T-helper 1 cell (primary cell): ENCODE measurements around the gene SPOP.

Experiments
- DNase-seq, 5 donors: peaks; one replicate each; pipeline ENCODE4 v3.0.0-alpha.2; 2012 to 2020

The SPOP gene

GRCh38 chr17:49583226-49583625, 94.7 kb downstream of the SPOP start:
- no peak for DNase-seq

- DNase-seq: no peak
These were observed 95.1 kb downstream of the SPOP start for GRCh38 chr17:49582789-49583188.

GRCh38 chr17:49582055-49582722, 95.7 kb downstream of the SPOP start:
- no peak for DNase-seq

- no peak for DNase-seq
These were observed 96.3 kb downstream of the SPOP start for GRCh38 chr17:49581648-49581998.

- DNase-seq: no peak
These were observed 96.8 kb downstream of the SPOP start for GRCh38 chr17:49580981-49581647.

GRCh38 chr17:49580055-49580721, 97.7 kb downstream of the SPOP start:
- no peak for DNase-seq

- no peak for DNase-seq
These were observed 98.4 kb downstream of the SPOP start for GRCh38 chr17:49579522-49579921.

- no peak for DNase-seq
These were observed 98.9 kb downstream of the SPOP start for GRCh38 chr17:49578952-49579500.

- DNase-seq: no peak
These were observed 99.5 kb downstream of the SPOP start for GRCh38 chr17:49578414-49578813.

- no peak for DNase-seq
These were observed 99.9 kb downstream of the SPOP start for GRCh38 chr17:49577963-49578362.

GRCh38 chr17:49577650-49577934, 100.3 kb downstream of the SPOP start:
- no peak for DNase-seq

- no peak for DNase-seq
These were observed 100.8 kb downstream of the SPOP start for GRCh38 chr17:49576917-49577649.

- DNase-seq: no peak
These were observed 101.6 kb downstream of the SPOP start for GRCh38 chr17:49576088-49576916.

GRCh38 chr17:49575679-49576087, 102.2 kb downstream of the SPOP start, which contains the start of gene NXPH3:
Gene NXPH3, plus strand, starts transcription at chr17:49575871. Its CDS starts 349 bp downstream, at chr17:49576220.
- DNase-seq: peak; percentile 39 to 64 (median 48)

GRCh38 chr17:49574945-49575678, 102.8 kb downstream of the SPOP start:
- DNase-seq: no peak

GRCh38 chr17:49574323-49574781, 103.5 kb downstream of the SPOP start:
- no peak for DNase-seq

- no peak for DNase-seq
These were observed 104.2 kb downstream of the SPOP start for GRCh38 chr17:49573510-49574322.

- no peak for DNase-seq
These were observed 105.0 kb downstream of the SPOP start for GRCh38 chr17:49572806-49573420.

GRCh38 chr17:49572226-49572625, 105.7 kb downstream of the SPOP start:
- no peak for DNase-seq

GRCh38 chr17:49571764-49572163, 106.1 kb downstream of the SPOP start:
- DNase-seq: no peak
